ENCODE measurements around the gene TAF1.
"Not testable (repeated sequence)": the region's sequence is repeated elsewhere in the genome, so short reads cannot be mapped to it uniquely, and the experiment has no call there.

TAF1 gene, protein sequence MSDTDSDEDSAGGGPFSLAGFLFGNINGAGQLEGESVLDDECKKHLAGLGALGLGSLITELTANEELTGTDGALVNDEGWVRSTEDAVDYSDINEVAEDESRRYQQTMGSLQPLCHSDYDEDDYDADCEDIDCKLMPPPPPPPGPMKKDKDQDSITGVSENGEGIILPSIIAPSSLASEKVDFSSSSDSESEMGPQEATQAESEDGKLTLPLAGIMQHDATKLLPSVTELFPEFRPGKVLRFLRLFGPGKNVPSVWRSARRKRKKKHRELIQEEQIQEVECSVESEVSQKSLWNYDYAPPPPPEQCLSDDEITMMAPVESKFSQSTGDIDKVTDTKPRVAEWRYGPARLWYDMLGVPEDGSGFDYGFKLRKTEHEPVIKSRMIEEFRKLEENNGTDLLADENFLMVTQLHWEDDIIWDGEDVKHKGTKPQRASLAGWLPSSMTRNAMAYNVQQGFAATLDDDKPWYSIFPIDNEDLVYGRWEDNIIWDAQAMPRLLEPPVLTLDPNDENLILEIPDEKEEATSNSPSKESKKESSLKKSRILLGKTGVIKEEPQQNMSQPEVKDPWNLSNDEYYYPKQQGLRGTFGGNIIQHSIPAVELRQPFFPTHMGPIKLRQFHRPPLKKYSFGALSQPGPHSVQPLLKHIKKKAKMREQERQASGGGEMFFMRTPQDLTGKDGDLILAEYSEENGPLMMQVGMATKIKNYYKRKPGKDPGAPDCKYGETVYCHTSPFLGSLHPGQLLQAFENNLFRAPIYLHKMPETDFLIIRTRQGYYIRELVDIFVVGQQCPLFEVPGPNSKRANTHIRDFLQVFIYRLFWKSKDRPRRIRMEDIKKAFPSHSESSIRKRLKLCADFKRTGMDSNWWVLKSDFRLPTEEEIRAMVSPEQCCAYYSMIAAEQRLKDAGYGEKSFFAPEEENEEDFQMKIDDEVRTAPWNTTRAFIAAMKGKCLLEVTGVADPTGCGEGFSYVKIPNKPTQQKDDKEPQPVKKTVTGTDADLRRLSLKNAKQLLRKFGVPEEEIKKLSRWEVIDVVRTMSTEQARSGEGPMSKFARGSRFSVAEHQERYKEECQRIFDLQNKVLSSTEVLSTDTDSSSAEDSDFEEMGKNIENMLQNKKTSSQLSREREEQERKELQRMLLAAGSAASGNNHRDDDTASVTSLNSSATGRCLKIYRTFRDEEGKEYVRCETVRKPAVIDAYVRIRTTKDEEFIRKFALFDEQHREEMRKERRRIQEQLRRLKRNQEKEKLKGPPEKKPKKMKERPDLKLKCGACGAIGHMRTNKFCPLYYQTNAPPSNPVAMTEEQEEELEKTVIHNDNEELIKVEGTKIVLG (N-terminal part only)

DNA sequence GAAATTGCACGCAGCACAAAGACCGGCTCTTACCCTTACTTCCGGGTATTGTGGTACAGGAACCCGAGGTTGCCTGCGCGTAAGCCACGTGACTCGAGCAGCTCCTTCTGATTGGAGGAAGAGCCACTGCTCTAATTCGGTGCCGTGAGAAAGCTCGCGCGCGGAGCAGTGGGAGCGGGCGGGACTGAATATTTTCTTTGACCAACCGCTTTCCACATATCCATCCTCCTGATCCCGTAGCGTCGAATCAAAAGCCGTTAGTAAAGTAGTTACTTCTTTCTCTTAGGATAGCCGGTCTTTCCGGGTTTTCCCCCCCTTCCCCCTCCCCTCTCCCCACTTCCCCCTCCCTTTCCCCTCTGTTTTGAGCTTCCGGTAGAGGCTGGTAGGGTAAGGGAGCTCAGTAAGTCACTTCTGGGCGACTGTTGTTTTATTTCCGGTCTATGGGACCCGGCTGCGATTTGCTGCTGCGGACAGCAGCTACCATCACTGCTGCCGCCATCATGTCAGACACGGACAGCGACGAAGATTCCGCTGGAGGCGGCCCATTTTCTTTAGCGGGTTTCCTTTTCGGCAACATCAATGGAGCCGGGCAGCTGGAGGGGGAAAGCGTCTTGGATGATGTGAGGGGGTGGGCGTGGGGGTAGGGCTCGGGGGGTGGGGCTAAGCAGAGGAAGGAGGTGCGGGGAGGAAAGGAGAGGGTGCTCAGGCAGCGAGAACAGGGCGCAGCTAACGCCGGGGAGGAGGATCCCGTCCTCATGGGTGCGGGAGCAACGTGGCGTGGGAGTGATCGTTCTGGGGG lies at the start of gene TAF1:
TSS of gene TAF1 (plus strand) at position 483 of the 799 bp plus-strand sequence. CDS start at position 501, 18 bp downstream.
- peak; percentile 53 to 81 (median 68) for DNase-seq (ENCODE audit: low read depth in 4 of 4, low spot score in 1 of 4)

DNA sequence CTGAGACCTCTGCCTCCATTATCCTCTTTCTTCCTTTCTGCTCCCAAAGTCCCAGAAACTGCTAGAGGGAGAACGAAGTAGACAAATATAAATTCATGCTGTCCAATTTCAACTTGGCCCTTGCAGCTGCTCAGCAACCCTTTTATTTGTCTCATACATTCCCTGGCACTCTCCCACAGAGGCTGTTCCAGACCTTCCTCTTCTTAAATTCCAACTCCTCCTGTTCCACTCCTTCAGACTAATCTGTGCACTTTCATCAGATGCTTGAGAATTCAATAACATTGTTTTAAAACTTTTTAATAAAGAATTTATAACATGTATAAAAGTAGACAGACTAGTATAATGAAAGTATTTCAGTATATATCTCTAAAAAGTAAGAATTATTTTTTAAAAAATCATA lies 49.2 kb upstream of the TAF1 start:
- not testable (repeated sequence) for DNase-seq (ENCODE audit: low read depth in 4 of 4, low spot score in 1 of 4)

DNA sequence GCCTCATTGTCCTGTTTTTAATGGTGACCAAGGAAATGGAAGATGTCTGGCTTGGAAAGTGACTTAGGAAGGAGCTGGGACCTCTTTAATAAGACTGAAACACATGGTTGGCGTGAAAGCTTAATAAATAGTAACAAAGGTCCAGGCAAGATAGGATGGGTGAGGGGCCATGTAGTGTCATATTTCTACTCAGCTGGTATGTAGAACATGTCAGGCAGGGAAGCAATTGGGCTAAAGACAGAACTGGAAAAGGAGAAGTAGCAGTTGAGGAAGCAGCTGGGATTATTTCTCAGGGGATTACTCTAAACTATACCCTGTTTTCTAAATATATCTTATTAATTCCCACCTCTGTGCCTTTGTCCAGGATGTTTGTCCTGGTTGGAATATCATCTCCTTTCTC lies 46.0 kb upstream of the TAF1 start:
- no peak for DNase-seq (ENCODE audit: low read depth in 4 of 4, low spot score in 1 of 4)

DNA sequence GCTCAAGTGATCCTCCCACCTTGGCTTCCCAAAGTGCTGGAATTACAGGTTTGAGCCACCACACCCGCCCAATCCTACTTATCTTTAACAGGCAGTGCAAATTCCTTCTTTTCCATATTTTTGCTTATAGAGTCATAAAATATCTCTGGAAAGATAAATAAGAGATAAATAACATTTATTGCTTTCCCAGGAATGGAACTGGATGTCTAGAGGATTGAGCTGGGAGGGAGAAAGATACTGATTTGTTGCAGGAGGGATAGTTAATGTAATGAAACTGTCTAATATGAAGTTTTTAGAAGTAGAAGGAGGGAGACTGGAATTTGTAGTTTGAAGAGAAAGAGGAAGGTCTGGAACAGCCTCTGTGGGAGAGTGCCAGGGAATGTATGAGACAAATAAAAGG lies 44.4 kb upstream of the TAF1 start:
- no peak for DNase-seq (ENCODE audit: low read depth in 4 of 4, low spot score in 1 of 4)

DNA sequence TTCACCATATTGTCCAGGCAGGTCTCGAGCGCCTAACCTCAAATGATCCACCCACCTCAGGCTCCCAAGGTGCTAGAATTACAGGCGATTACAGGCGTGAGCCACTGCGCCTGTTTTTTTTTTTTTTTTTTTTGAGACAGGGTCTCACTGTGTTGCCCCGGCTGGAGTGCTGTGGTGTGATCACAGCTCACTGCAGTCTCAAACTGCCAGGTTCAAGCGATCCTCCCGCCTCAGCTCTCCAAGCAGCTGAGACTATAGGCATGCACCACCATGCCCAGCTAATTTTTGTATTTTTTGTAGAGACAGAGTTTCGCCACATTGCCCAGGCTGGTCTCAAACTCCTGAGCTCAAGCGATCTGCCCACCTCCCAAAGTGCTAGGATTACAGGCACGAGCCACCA lies 41.7 kb upstream of the TAF1 start:
- DNase-seq (ENCODE audit: low read depth in 4 of 4, low spot score in 1 of 4): not testable (repeated sequence)

DNA sequence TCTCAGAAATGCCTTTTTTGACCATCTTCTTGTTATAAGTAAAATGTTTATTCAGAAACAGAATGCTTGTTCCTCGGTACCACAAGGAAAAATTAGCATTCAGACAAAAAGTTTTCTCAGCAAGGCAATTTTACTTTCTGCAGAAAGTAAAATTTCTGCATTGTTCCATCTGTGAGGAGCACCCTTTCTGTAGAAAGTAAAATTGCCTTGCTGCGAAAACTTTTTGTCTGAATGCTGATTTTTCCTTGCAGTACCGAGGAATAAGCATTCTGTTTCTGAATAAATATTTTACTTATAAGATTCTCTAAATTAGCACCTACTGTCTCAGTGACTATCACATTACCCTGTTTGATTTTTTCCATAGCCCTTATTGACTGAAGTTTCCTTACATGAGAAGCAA lies 39.8 kb upstream of the TAF1 start:
- no peak for DNase-seq (ENCODE audit: low read depth in 4 of 4, low spot score in 1 of 4)

DNA sequence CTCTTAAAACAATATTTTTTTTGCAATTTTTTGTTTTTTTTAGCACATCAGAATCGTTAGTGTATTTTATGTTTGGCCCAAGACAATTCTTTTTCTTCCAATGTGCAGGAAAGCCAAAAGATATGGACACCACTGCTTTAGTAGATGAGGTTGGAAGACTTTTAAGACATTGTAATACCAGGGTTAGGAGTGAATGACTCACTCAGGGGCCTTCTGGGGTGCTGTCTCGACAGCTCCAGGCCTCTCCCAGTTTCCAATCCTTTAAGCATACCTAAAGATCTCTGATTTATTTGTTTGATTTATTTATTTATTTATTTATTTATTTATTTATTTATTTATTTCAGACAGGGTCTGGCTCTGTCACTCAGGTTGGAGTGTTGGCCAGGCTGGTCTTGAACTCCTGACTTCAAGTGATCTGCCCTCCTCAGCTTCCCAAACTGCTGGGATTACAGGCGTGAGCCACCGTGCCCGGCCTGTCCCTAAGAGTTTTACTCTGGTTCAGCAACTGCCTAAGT lies 16.9 kb upstream of the TAF1 start:
- not testable (repeated sequence) for DNase-seq (ENCODE audit: low read depth in 4 of 4, low spot score in 1 of 4)

DNA sequence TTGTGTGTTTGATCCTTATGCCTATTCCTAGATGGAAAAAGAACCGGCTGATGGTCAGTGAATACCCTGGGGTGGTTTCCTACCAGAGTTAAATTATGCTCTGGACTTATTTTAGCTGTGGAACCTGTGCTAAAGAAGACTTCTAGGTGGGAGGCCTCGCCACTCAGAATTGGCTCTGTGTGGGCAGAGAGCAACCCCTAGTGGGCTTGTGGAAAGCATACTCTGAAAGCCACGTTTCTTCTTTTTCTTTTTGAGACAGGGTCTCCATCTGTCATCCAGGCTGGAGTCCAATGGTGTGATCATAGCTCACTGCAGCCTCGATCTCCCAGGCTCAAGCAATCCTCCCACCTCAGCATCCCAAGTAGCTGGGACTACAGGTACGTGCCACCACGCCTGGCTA lies 16.3 kb upstream of the TAF1 start:
- DNase-seq (ENCODE audit: low read depth in 4 of 4, low spot score in 1 of 4): not testable (repeated sequence)

DNA sequence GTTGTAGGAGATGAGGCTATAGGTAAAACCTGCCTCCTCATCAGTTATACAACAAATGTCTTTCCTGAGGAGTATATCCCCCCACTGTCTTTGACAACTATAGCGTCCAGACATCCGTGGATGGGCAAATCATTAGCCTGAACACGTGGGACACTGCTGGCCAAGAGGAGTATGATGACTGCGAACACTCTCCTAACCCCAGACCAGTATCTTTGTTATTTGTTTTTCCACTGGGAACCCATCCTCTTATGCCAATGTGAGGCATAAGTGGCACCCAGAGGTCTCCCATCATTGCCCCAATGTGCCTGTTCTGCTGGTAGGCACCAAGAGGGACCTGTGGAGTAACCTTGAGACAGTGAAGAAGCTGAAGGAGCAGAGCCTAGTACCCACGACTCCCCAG lies 13.7 kb upstream of the TAF1 start:
- not testable (repeated sequence) for DNase-seq (ENCODE audit: low read depth in 4 of 4, low spot score in 1 of 4)

DNA sequence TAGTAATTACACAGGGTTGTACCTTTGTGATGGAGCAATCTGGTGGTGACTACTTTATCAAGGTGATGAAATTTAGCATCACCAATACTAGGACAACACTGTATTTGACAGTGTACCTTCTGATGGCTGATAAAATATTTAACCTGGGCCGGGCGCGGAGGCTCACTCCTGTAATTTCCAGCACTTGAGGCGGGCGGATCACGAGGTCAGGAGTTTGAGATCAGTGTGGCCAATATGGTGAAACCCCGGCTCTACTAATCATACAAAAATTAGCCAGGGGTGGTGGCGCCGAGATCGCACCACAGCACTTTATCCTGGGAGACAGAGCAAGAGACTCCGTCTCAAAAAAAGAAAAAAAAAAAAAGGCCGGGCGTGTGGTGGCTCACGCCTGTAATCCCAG lies 1.9 kb upstream of the TAF1 start:
- DNase-seq (ENCODE audit: low read depth in 4 of 4, low spot score in 1 of 4): no peak

DNA sequence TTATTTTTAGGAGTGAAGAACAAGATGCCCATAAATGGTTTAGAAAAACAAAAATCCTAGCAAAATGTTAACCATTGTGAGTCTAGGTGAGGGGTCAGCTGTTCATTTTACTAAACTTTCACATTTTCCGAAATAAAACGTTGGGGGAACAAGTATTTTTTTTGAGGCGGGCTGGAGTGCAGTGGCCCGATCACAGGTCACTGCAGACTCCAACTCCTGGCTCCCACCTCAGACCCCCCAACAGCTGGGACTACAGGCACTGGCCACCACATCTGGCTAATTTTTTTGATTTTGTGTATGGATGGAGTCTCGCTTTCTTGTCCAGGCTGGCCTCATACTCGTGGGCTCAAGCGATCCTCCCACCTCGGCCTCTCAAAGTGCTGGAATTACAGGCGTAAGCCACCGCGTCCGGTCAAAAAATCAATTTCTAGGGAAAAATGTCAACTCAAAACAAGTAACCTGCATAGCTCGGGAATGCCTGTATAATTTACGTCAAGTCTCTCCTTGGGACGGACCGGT lies 742 bp upstream of the TAF1 start:
- DNase-seq (ENCODE audit: low read depth in 4 of 4, low spot score in 1 of 4): no peak

DNA sequence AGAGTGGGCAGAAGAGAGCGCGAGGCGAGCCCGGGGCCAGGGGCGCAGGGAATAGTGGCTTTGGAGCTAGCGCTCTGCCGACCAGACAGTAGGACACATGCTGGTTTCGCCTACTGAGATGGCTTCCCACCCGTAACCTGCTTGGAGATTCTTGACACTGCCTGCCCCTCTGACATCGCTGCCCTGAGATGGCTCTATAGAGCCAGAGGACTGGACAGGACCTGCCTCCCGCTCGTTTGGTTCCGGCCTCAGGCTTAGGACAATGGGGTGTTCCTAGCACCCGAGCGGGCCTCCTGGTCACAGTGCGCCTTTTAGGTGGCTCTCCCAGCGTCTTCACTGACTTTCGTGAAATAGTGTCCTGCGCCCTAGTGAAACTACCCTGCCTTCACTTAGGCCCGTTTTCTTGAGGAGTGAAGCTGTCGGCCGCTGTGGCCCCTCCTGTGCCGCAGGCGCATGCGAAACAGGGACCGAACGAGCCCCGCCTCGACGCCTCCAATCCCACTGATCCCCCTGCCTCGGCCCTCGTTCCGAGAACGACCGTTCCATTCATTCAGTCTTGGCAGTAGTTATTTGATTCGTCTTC lies 608 bp downstream of the TAF1 start:
- DNase-seq (ENCODE audit: low read depth in 4 of 4, low spot score in 1 of 4): peak in 1 of 4 experiments; percentile 14

DNA sequence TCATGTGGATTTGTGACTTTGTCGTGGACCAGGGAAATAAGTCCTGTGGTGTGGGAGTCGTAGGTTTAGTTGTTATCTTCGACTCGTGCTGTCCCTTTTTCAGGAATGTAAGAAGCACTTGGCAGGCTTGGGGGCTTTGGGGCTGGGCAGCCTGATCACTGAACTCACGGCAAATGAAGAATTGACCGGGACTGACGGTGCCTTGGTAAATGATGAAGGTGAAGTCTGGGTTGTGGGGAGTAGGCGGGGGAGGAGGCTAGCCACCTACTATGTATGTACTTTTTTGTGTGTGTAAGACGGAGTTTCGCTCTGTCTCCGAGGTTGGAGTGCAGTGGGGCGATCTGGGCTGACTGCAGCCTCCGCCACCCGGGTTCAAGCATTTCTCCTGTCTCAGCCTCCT lies 1.2 kb downstream of the TAF1 start:
- DNase-seq (ENCODE audit: low read depth in 4 of 4, low spot score in 1 of 4): peak in 1 of 4 experiments; percentile 2

DNA sequence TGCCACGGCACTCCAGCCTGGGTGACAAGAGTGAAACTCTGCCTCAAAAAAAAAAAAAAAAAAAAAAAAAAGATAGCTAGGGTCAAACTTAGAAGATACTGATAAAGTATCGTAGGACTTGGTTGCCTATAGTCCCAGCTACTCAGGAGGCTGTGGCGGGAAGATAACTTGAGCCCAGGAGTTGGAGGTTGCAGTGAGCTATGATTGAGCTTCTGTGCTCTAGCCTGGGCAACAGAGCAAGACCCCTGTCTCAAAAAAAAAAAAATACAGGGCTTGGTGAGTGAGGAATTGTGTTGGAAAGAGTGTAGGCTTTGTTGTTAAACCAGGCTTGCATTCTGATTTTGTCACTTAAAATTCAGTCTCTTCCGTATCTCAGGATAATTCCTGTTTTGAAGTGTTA lies 6.2 kb downstream of the TAF1 start:
- no peak for DNase-seq (ENCODE audit: low read depth in 4 of 4, low spot score in 1 of 4)

DNA sequence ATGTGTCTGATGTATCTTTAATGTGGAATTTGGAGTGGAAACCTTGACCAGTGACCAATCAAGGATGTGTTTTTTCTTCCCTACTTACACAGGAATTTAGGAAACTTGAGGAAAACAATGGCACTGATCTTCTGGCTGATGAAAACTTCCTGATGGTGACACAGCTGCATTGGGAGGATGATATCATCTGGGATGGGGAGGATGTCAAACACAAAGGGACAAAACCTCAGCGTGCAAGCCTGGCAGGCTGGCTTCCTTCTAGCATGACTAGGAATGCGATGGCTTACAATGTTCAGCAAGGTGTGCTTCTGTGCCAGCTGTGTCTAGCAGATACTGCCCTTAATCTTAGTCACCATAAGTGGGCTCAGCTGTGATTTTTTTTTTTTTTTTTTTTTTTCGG lies 12.6 kb downstream of the TAF1 start:
- no peak for DNase-seq (ENCODE audit: low read depth in 4 of 4, low spot score in 1 of 4)

DNA sequence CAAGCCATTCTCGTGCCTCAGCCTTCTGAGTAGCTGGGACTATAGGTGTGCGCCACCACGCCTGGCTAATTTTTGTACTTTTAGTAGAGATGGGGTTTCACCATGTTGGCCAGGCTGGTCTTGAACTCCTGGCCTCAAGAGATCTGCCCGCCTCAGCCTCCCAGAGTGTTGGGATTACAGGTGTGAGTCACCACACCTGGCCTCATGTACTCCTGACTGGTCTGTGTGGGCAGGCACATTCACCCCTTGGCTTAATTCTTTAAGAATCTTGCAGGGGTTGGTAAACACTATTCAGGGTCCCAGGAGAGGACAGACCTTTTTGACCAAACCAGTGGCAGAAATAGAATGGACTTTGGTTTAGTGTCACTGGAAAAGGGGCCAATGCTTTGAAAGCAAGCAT lies 25.6 kb downstream of the TAF1 start:
- DNase-seq (ENCODE audit: low read depth in 4 of 4, low spot score in 1 of 4): not testable (repeated sequence)

DNA sequence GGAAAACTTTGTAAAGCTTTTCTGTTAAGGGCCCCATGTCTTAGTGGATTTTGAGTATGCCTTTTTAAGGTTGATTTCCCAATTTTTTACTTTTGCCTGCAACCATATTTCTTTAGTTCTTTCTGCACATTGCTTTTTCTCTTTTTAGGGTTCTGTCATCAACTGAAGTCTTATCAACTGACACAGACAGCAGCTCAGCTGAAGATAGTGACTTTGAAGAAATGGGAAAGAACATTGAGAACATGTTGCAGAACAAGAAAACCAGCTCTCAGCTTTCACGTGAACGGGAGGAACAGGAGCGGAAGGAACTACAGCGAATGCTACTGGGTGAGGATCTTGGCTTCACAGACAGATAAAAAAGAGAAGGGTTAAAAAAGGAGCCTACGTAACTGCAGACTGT lies 27.8 kb downstream of the TAF1 start:
- DNase-seq (ENCODE audit: low read depth in 4 of 4, low spot score in 1 of 4): no peak

DNA sequence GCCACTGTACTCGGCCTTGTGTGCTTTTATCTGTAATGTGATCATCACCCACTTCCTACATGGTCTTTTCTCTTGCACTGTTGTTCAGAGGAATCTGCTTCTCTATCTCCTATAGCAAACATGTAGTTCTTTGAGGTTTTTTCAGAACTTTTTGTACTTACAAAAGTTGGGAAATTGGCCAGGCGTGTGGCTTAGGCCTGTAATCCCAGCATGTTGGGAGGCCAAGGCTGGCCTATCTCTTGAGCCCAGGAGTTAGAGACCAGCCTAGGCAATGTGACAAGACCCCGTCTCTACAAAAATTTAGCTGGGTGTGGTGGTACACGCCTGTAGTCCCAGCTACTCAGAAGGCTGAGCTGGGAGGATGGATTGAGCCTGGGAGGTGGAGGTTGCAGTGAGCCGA lies 30.4 kb downstream of the TAF1 start:
- DNase-seq (ENCODE audit: low read depth in 4 of 4, low spot score in 1 of 4): no peak

DNA sequence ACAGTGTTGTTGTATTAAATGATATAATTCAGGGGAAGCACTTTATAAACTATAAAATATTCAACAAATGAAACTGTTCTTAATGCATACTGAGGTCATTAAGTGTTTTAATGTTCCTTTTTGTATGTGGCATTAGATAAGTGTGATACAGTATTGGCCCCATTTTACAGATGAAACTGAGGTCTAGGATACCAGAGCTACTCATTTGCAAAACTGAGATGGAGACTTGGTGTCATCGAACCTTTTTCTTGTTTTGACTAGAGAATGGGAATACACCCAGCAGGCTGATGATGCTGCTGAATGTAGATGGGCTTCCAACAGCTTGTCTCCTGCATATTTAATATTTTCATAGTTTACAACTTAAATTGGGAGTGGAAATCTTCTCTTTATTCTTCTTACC lies 34.6 kb downstream of the TAF1 start:
- no peak for DNase-seq (ENCODE audit: low read depth in 4 of 4, low spot score in 1 of 4)

DNA sequence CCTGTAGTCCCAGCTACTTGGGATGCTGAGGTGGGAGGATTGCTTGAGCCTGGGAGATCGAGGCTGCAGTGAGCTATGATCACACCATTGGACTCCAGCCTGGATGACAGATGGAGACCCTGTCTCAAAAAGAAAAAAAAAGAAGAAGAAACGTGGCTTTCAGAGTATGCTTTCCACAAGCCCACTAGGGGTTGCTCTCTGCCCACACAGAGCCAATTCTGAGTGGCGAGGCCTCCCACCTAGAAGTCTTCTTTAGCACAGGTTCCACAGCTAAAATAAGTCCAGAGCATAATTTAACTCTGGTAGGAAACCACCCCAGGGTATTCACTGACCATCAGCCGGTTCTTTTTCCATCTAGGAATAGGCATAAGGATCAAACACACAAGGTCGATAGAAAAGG lies 50.1 kb downstream of the TAF1 start:
- DNase-seq (ENCODE audit: low read depth in 4 of 4, low spot score in 1 of 4): not testable (repeated sequence)
